Thymus (tissue), 11 donors: Measurements from ENCODE around the gene DIPK1A. TPM values are rescaled to one million over a fixed set of nuclear protein-coding genes. Genes with fewer than 3 reads are reported as not detected.

Source experiments
- DNase-seq, 9 donors: peaks; one replicate each; pipeline ENCODE4 v3.0.0-alpha.2; 2013; ENCODE audit warnings: low spot score in 9 of 9, low read depth in 6 of 9, missing footprints in 1 of 9
- H3K27ac ChIP-seq, 2 donors: one replicate each; pipeline ENCODE4 v1.5.1; 2013; ENCODE audit warnings: control low read depth in 1 of 2, low read depth in 1 of 2, low read length in 1 of 2, mild to moderate bottlenecking in 1 of 2, moderate library complexity in 1 of 2
- H3K27me3 ChIP-seq, 2 donors: one replicate each; pipeline ENCODE4 v1.5.1; 2013; ENCODE audit warnings: low read length in 1 of 2; ENCODE audit not compliant: control insufficient read depth in 2 of 2, insufficient read depth in 1 of 2
- H3K36me3 ChIP-seq, 2 donors: one replicate each; pipeline ENCODE4 v1.5.1; 2013; ENCODE audit warnings: low read length in 1 of 2, mild to moderate bottlenecking in 1 of 2, moderate library complexity in 1 of 2; ENCODE audit not compliant: control insufficient read depth in 2 of 2, insufficient read depth in 2 of 2
- H3K4me1 ChIP-seq, 2 donors: one replicate each; pipeline ENCODE4 v1.5.1; 2013; ENCODE audit warnings: low read length in 2 of 2; ENCODE audit not compliant: control insufficient read depth in 2 of 2, insufficient read depth in 2 of 2
- H3K4me3 ChIP-seq, 2 donors: one replicate each; pipeline ENCODE4 v1.5.1; 2013; ENCODE audit warnings: low read length in 2 of 2, control low read depth in 1 of 2, mild to moderate bottlenecking in 1 of 2
- H3K9me3 ChIP-seq, 2 donors: one replicate each; pipeline ENCODE4 v1.5.1; 2013; ENCODE audit warnings: low read length in 1 of 2, mild to moderate bottlenecking in 1 of 2; ENCODE audit not compliant: control insufficient read depth in 2 of 2, insufficient read depth in 1 of 2
- WGBS: extraction: QIAGEN DNeasy Blood & Tissue Kit; methylation state at CpG from one replicate; pipeline ENCODE4 v1.1.7; 2013; 5-methylcytosine and 5-hydroxymethylcytosine counted together
- polyA plus RNA-seq: library from polyadenylated mRNA; stranded (reverse); fragments of 200-250 nt; gene quantifications from one replicate; pipeline ENCODE4 v1.2.3, GENCODE V29; 2013
- total RNA-seq: library from RNA; stranded (reverse); fragments of 120-200 nt; gene quantifications from one replicate; pipeline ENCODE4 v1.2.4, GENCODE V29; 2013
- donor health status: healthy.

DIPK1A gene
- total and polyA plus RNA-seq, 2 donors: 11.9 to 13.1 TPM

DNA sequence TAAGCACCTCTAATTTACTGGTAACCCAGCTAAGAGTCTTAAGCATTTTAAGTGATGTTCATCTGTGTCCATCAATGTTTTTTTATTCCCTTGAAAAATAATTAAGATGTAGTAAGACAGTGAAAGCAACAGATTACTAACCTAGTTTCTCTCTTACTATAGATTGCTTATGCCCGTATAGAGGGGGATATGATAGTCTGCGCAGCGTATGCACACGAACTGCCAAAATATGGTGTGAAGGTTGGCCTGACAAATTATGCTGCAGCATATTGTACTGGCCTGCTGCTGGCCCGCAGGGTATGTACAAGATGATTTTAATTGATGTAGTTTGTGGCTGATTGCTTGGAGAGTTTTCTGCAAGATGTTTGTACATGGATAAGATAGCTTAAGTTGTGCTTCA, 126.6 kb downstream of the DIPK1A start:
- Histone ChIP-seq H3K27ac (no peak overlapping the region), H3K4me1 (peaks cover 5 to 9% of the 10 kb centered on the region in 2 donors), H3K9me3 (no peaks in the 10 kb centered on the region), H3K36me3 (peaks cover 19 to 57% of the 10 kb centered on the region in 2 donors), H3K4me3 (no peak overlapping the region), H3K27me3 (no peaks in the 10 kb centered on the region)
- 94% methylated on average over 5 of the region's 5 CpGs for WGBS
- no peak for DNase-seq

DNA sequence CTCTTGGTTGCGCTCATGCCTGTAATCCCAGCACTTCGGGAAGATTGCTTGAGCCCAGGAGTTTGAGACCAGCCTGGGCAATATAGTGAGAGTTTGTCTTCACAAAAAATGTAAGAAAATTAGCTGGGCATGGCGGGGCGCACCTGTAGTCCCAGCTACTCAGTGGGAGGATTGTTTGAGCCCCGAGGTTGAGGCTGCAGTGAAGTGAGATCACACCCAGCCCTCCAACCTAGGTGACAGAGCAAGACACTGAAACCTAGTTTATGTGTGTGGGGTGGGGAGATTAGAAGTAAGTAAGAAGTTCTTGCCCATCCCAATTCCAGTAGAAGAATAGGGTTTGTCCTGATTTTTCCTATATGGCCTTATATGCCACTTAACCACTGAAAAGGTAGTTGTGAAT, 127.4 kb downstream of the DIPK1A start:
- Histone ChIP-seq H3K27me3 (no peaks in the 10 kb centered on the region), H3K27ac (peak overlapping the region in 1 of 2 donors; percentile 5), H3K9me3 (no peaks in the 10 kb centered on the region), H3K4me3 (no peak overlapping the region), H3K4me1 (peaks cover 5 to 9% of the 10 kb centered on the region in 2 donors), H3K36me3 (peaks cover 14 to 49% of the 10 kb centered on the region in 2 donors)
- 88% methylated on average over 5 of the region's 5 CpGs for WGBS
- no peak for DNase-seq

DNA sequence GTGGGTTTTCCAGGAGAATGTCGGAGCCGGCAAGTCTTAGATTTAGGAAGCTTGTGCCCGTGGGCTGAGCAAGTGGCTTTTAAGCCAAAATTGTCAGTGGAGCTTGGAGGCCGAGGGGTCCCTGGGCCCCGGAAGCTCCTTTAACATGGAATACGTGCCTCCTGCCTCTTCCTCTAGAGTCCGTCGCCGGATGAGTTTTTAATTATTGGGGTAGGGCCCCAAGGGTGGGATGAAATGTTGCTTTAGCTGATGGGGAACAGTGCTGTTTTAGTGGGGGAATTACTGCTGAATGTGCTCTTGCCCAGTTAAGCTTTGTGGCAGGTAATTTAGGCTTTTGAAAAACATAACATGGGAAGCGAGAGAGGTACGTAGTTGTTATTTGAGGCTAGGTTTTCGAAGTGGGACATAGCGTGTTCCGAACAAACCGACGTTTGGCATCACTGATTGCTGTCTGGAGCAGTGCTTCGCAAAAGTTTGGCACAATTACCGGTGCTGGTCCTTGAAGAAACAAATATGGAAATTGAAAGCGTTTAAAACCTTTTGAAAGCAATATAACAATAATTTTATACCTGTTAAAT, 128.6 kb downstream of the DIPK1A start:
- Histone ChIP-seq H3K27me3 (no peaks in the 10 kb centered on the region), H3K9me3 (no peaks in the 10 kb centered on the region), H3K4me3 (peak overlapping the region; percentile 54 to 72), H3K27ac (peak overlapping the region; percentile 87 to 88), H3K36me3 (peaks cover 11 to 39% of the 10 kb centered on the region in 2 donors), H3K4me1 (peaks cover 5 to 9% of the 10 kb centered on the region in 2 donors)
- DNase-seq: no peak
- under 1% methylated on average over 19 of the region's 19 CpGs for WGBS

DNA sequence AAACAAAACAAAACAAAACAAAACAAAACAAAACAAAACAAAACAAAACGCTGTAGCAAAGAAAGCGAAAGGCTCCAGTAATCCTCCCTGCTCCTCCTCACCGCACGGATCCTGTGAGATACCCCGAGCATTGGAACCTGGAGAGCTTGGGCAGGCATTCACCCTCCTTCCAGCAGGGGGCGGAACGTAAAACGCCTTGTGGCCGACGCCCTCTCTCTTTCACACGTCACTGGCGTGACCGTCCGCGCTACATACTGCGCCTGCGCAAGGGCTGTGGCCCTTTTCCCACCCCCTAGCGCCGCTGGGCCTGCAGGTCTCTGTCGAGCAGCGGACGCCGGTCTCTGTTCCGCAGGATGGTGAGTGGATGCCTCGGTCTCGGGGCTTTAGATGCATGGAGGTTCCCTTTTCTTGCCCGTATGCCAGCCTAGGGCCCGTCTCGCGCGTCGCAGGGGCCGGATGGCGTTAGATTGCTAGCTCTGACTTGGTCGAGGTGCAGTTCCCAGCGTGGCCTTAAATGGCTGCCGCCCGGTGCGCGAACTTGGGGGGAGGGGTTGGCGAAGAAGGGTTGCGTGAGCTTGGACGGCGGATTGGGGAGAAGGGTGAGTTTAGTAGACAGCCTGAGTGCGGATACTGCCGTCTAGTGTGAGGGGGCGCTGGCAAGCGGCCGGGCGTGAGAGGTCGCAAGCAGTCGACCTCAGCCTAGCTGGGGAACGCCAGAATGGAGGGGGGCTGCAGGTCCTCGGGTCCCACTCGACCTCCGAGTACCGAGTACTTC, 129.3 kb downstream of the DIPK1A start, which contains the start of gene RPL5:
RPL5 (plus strand) TSS at position 279 of the 775 bp plus-strand sequence; CDS start at position 354, 75 bp downstream.
- no peaks in the 10 kb centered on the region for H3K9me3 ChIP-seq
- peaks cover 11 to 34% of the 10 kb centered on the region in 2 donors for H3K36me3 ChIP-seq
- peak within 1 kb of the TSS; percentile 87 to 88 for H3K27ac ChIP-seq
- peak within 1 kb of the TSS; percentile 54 to 72 for H3K4me3 ChIP-seq
- DNase-seq: peak; percentile 96 to 100 (median 98)
- peaks cover 5 to 9% of the 10 kb centered on the region in 2 donors for H3K4me1 ChIP-seq
- no peaks in the 10 kb centered on the region for H3K27me3 ChIP-seq
- WGBS: under 1% methylated on average over 57 of the region's 57 CpGs

DNA sequence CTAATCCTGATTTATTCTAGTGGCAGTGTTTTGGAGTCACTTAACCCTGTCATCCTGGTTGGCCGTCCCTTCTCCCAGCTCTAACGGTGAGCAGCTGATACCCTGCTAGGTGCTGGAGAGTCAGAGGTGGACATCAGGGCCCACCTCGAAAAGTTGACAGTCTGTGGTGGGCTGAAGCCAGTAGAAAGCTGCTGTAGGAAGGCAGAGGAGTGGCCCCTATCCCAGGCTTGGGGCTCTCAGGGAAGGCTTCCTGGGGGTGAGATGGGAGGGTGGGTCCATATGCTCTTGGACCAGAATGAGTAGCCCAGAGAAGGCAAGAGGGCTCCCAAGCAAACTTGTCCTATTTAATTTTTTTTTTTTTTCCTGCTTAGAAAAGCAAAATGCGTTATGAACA, 129.9 kb downstream of the DIPK1A start:
- no peak overlapping the region for H3K4me3 ChIP-seq
- no peak overlapping the region for H3K27ac ChIP-seq
- no peaks in the 10 kb centered on the region for H3K9me3 ChIP-seq
- DNase-seq: peak in 1 of 9 donors; percentile 9
- peaks cover 5 to 9% of the 10 kb centered on the region in 2 donors for H3K4me1 ChIP-seq
- H3K36me3 ChIP-seq: peaks cover 11 to 28% of the 10 kb centered on the region in 2 donors
- 68% methylated on average over 4 of the region's 4 CpGs for WGBS
- H3K27me3 ChIP-seq: no peaks in the 10 kb centered on the region

DNA sequence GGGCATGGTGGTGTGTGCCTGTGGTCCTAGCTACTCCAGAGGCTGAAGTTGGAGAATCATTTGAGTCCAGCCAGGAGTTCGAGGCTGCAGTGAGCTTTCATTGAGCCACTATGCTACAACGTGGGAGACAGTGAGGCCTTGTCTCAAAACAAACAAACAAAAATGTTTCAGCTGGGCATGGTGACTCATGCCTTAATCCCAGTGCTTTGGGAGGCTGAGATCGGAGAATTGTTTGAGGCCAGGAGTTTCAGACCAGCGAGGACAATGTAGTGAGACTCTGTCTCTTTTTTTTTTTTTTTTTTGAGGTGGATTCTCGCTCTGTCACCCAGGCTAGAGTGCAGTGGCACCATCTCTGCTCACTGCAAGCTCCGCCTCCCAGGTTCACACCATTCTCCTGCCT, 134.5 kb downstream of the DIPK1A start:
- H3K27ac ChIP-seq: no peak overlapping the region
- peaks cover 0 to 2% of the 10 kb centered on the region in 2 donors for H3K4me1 ChIP-seq
- no peak overlapping the region for H3K4me3 ChIP-seq
- no peak for DNase-seq
- H3K27me3 ChIP-seq: no peaks in the 10 kb centered on the region
- H3K36me3 ChIP-seq: no peaks in the 10 kb centered on the region
- WGBS: 94% methylated on average over 6 of the region's 6 CpGs
- H3K9me3 ChIP-seq: no peaks in the 10 kb centered on the region

DNA sequence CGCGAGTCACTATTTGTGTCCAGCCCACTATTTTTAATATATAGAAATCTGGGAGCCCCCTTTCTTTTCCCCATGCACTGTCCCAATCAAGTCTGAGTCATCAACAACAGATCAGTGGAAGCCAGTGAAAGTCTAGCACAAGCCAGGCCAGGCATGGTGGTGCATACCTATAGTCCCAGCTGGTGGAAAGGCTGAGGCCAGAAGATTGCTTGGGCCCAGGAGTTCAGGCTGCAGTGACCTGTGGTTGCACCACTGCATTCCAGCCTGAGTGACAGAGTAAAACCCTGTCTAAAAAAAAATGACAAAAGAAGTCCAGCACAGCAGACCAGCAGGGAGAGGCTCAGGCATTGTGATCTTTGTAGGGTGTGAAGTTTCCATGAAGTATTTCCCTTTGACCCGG, 138.4 kb downstream of the DIPK1A start:
- no peak overlapping the region for H3K4me3 ChIP-seq
- WGBS: 77% methylated on average over 3 of the region's 3 CpGs

DNA sequence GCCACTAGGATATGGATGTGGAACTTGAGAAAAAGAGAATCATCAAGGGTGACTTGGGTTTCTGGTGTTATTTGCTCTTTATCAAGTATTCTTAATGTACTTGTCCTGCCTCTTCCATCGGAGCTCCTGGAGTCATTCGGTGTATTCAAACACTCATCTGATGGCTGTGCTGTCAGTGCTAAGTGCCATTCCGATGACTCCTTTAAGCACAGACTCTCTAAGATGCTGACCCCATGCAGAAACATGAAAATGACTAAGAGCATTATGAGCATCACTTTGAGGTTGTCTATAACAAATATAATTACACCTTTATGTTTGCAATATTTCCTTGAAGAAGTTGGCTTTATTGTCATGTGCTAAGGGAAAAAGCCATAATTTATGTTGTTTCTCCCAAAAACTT, 140.7 kb downstream of the DIPK1A start:
- DNase-seq: no peak
- H3K27me3 ChIP-seq: no peaks in the 10 kb centered on the region
- H3K4me3 ChIP-seq: no peak overlapping the region
- H3K36me3 ChIP-seq: no peaks in the 10 kb centered on the region
- no peak overlapping the region for H3K27ac ChIP-seq
- WGBS: 99% methylated on average over 3 of the region's 3 CpGs
- H3K9me3 ChIP-seq: no peaks in the 10 kb centered on the region
- no peaks in the 10 kb centered on the region for H3K4me1 ChIP-seq

More for the DNA sequence above, 138.4 kb downstream of the DIPK1A start:
- no peak for DNase-seq
- Histone ChIP-seq H3K27me3 (no peaks in the 10 kb centered on the region), H3K27ac (no peak overlapping the region), H3K9me3 (no peaks in the 10 kb centered on the region), H3K36me3 (no peaks in the 10 kb centered on the region), H3K4me1 (no peaks in the 10 kb centered on the region)

DNA sequence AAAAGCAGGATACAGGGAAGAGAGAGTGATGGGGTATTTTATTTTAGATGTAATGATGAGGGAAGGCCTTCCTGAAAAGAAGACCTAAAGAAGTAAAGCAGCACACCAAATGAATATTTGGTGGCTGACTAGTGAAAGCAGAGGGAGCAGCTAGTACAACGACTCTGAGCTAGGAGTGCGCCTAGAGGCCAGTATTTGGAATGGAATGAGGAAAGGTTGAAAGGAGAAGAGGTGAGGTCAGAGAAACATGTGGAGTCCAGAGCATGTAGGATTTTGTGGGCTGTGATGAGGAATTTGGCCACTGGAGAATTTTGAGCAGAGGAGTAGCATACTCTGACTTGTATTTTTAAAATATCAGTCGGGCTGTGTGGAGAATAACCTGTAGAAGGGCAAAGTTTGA, 141.2 kb downstream of the DIPK1A start:
- H3K4me1 ChIP-seq: no peaks in the 10 kb centered on the region
- no peak overlapping the region for H3K4me3 ChIP-seq
- no peaks in the 10 kb centered on the region for H3K27me3 ChIP-seq
- no peak overlapping the region for H3K27ac ChIP-seq
- no peak for DNase-seq
- H3K36me3 ChIP-seq: no peaks in the 10 kb centered on the region
- 91% methylated on average over 3 of the region's 3 CpGs for WGBS
- H3K9me3 ChIP-seq: no peaks in the 10 kb centered on the region
